GM12878 (cell line): ENCODE results near the gene EPB42. TPM values are rescaled to one million over a fixed set of nuclear protein-coding genes. Genes with fewer than 3 reads are reported as not detected.

Experiments used
- ATAC-seq: fragments of 200-7000 bp; cut with Tn5 transposase; 3 replicates; pipeline ENCODE4 v1.9.1; 2020; ENCODE audit warnings: mild to moderate bottlenecking, moderate library complexity
- BruUV-seq: library from RNA; stranded (reverse); fragments of 400-500 nt; replicated peaks from 2 replicates; lab custom pipeline; 2021; lab: Mats Ljungman, UMichigan
- CTCF ChIA-PET: fragments of 300-600 bp; sonication (Branson Sonifier 250); formaldehyde crosslinking; extraction: SDS; loops from one replicate; lab custom pipeline; 2021; ENCODE audit warnings: inconsistent platforms; lab: Yijun Ruan, JAX
- POLR2A ChIA-PET: fragments of 350-600 bp; formaldehyde crosslinking; extraction: SDS; loops from one replicate; lab custom pipeline; 2021; ENCODE audit warnings: inconsistent platforms; lab: Charles Lee
- RAD21 ChIA-PET: fragments of 300-600 bp; sonication (Branson Sonifier 250); formaldehyde crosslinking; loops from one replicate; lab custom pipeline; 2023; ENCODE audit warnings: antibody characterized with exemption; ENCODE audit not compliant: unreplicated experiment; lab: Charles Lee
- SMC1A ChIA-PET: fragments of 300-600 bp; sonication (Branson Sonifier 250); formaldehyde crosslinking; loops from one replicate; lab custom pipeline; 2023; ENCODE audit not compliant: unreplicated experiment, uncharacterized antibody; lab: Charles Lee
- DNase-seq: peaks from one replicate; pipeline ENCODE4 v3.0.0-alpha.2; 2011; ENCODE audit warnings: low read depth, low spot score
- FAIRE-seq: peaks from 3 replicates; lab custom pipeline; 2011; peaks lifted over from hg19 to GRCh38; lab: Jason Lieb, UNC
- H2AFZ ChIP-seq: 2 replicates; pipeline ENCODE4 v1.6.0; 2011; ENCODE audit warnings: low read depth, low read length, control low read depth; ENCODE audit not compliant: control insufficient read depth
- H3K27ac ChIP-seq: 2 replicates; pipeline ENCODE4 v1.5.1; 2011; ENCODE audit warnings: control low read depth; ENCODE audit not compliant: control insufficient read depth, insufficient read depth
- H3K27me3 ChIP-seq, 2 experiments: replicated peaks in 1 of 2; 2 replicates each; pipeline versions ENCODE4 v1.6.0 to v1.6.1; 2011; ENCODE audit warnings: low read length in 1 of 2; ENCODE audit not compliant: control insufficient read depth in 2 of 2, insufficient read depth in 2 of 2
- H3K36me3 ChIP-seq, 2 experiments: 2 replicates each; pipeline ENCODE4 v1.5.1; 2011; ENCODE audit warnings: low read length in 1 of 2; ENCODE audit not compliant: control insufficient read depth in 2 of 2, insufficient read depth in 2 of 2
- H3K4me1 ChIP-seq: 2 replicates; pipeline ENCODE4 v1.6.1; 2011; ENCODE audit warnings: mild to moderate bottlenecking, low read length, moderate library complexity, mixed read lengths; ENCODE audit not compliant: control insufficient read depth, insufficient read depth
- H3K4me2 ChIP-seq: 2 replicates; pipeline ENCODE4 v1.6.0; 2011; ENCODE audit warnings: control low read depth; ENCODE audit not compliant: control insufficient read depth, insufficient read depth
- H3K4me3 ChIP-seq: fragments of 200-600 bp; sonication (generic); 2 replicates; pipeline ENCODE4 v1.5.1; 2016
- H3K79me2 ChIP-seq: 2 replicates; pipeline ENCODE4 v1.6.0; 2011; ENCODE audit warnings: low read length; ENCODE audit not compliant: control insufficient read depth, insufficient read depth
- H3K9ac ChIP-seq: 2 replicates; pipeline ENCODE4 v1.8.0; 2011; ENCODE audit warnings: low read length, control low read depth, mixed read lengths; ENCODE audit not compliant: control insufficient read depth, insufficient read depth
- H3K9me3 ChIP-seq: replicated peaks from 3 replicates; pipeline ENCODE4 v1.5.1; 2011; ENCODE audit warnings: mild to moderate bottlenecking, low read length; ENCODE audit not compliant: control insufficient read depth, insufficient read depth
- H4K20me1 ChIP-seq: 2 replicates; pipeline ENCODE4 v1.6.0; 2011; ENCODE audit not compliant: control insufficient read depth, insufficient read depth
- ATF7 ChIP-seq: fragments of 450-650 bp; IDR thresholded peaks from 2 replicates; pipeline ENCODE4 v1.6.1; 2016; ENCODE audit warnings: low read depth, mild to moderate bottlenecking
- CEBPB ChIP-seq, 2 experiments: fragments of 150-350 bp in 1 of 2; IDR thresholded peaks; 2 replicates each; pipeline ENCODE4 v1.6.1; 2012 to 2014; ENCODE audit warnings: low read depth in 2 of 2, low read length in 2 of 2, borderline replicate concordance in 1 of 2, inconsistent platforms in 1 of 2
- HDAC6 ChIP-seq: fragments of 200-600 bp; sonication (generic); IDR thresholded peaks from one replicate; pipeline ENCODE4 v1.8.0; 2017; ENCODE audit warnings: antibody characterized with exemption; ENCODE audit not compliant: unreplicated experiment
- IKZF2 ChIP-seq, 2 experiments: fragments of 450-650 bp; IDR thresholded peaks; 2 replicates each; pipeline ENCODE4 v1.6.1; 2017; ENCODE audit warnings: mild to moderate bottlenecking in 2 of 2, moderate library complexity in 2 of 2
- NFYA ChIP-seq: IDR thresholded peaks from 2 replicates; pipeline ENCODE4 v1.6.1; 2011; ENCODE audit warnings: low read depth, mild to moderate bottlenecking, low read length, improper control_type of control experiment, borderline replicate concordance
- PAX8 ChIP-seq: fragments of 450-650 bp; IDR thresholded peaks from 2 replicates; pipeline ENCODE4 v1.6.1; 2017; ENCODE audit warnings: mild to moderate bottlenecking, moderate library complexity
- RAD51 ChIP-seq: fragments of 450-650 bp; IDR thresholded peaks from 2 replicates; pipeline ENCODE4 v1.6.1; 2016; ENCODE audit warnings: moderate library complexity, mild to moderate bottlenecking, inconsistent platforms
- RFX5 ChIP-seq: IDR thresholded peaks from 2 replicates; pipeline ENCODE4 v1.6.1; 2011; ENCODE audit warnings: low read depth, low read length, improper control_type of control experiment
- SMARCA5 ChIP-seq: fragments of 450-650 bp; IDR thresholded peaks from 2 replicates; pipeline ENCODE4 v1.6.1; 2017; ENCODE audit warnings: mild to moderate bottlenecking
- SREBF1 ChIP-seq: IDR thresholded peaks from 2 replicates; pipeline ENCODE4 v1.6.1; 2012; ENCODE audit warnings: mild to moderate bottlenecking, low read length
- WGBS: methylation state at CpG from one replicate; pipeline ENCODE4 v1.1.6; 2016; ENCODE audit warnings: low lambda C conversion rate; ENCODE audit not compliant: insufficient replicate concordance, insufficient coverage; ENCODE audit errors: missing lambda C conversion rate; 5-methylcytosine and 5-hydroxymethylcytosine counted together
- in situ Hi-C: fragments of 300-500 bp; cut with MboI; formaldehyde crosslinking; loops from 9 replicates; pipeline ENCODE4 v1.14.3; 2018; ENCODE audit warnings: mixed read lengths
- intact Hi-C: fragments of 100-400 bp; cut with micrococcal nuclease; formaldehyde crosslinking; loops from one replicate; pipeline ENCODE4 v1.14.2; 2022; ENCODE audit not compliant: unreplicated experiment
- polyA plus RNA-seq, 11 experiments: library from polyadenylated mRNA; depleted of rRNA in 4 of 11; unstranded in 6 of 11; stranded (reverse) in 5 of 11; fragments of >200 nt; fragmentation: Nextera tagmentation in 4 of 11; fragmentation: Illumina TruSeq in 1 of 11; extraction: Ambion mirVana in 4 of 11; extraction: Trizol in 1 of 11; gene quantifications; 1 replicate in 1 of 11; 2 replicates in 10 of 11; pipeline versions ENCODE4 v1.2.1 to v1.2.3, GENCODE V29; 2011 to 2016; ENCODE audit warnings: inconsistent platforms in 2 of 11, missing spikeins in 2 of 11, low read depth in 1 of 11
- total RNA-seq, 4 experiments: library from RNA; depleted of rRNA in 3 of 4; stranded (reverse); fragments of >200 nt in 3 of 4; fragmentation: Illumina TruSeq in 1 of 4; extraction: Trizol in 1 of 4; gene quantifications; 2 replicates each; pipeline versions ENCODE4 v1.2.1 to v1.2.3, GENCODE V29; 2013 to 2021
- TF ChIP-seq, protein P1 (sequence below): fragments of 150-350 bp; IDR thresholded peaks from 2 replicates; pipeline ENCODE4 v1.6.1; 2016; ENCODE audit warnings: low read depth, low read length
- TF ChIP-seq, protein P2 (sequence below): IDR thresholded peaks from 2 replicates; pipeline ENCODE4 v1.6.1; 2012; ENCODE audit warnings: low read depth, low read length, improper control_type of control experiment
- TF ChIP-seq, protein P3 (sequence below): fragments of 450-650 bp; formaldehyde crosslinking; IDR thresholded peaks from 2 replicates; pipeline ENCODE4 v1.5.0; 2022; ENCODE audit warnings: mild to moderate bottlenecking, missing genetic modification characterization
- TF ChIP-seq, protein P4 (sequence below): fragments of 450-650 bp; IDR thresholded peaks from 2 replicates; pipeline ENCODE4 v1.6.1; 2014; ENCODE audit warnings: mild to moderate bottlenecking

Gene EPB42
- total and polyA plus RNA-seq, 10 of the 15 experiments (the other 5 are each of a cell fraction or from before 2014, with no cell fraction given), result not detected

DNA sequence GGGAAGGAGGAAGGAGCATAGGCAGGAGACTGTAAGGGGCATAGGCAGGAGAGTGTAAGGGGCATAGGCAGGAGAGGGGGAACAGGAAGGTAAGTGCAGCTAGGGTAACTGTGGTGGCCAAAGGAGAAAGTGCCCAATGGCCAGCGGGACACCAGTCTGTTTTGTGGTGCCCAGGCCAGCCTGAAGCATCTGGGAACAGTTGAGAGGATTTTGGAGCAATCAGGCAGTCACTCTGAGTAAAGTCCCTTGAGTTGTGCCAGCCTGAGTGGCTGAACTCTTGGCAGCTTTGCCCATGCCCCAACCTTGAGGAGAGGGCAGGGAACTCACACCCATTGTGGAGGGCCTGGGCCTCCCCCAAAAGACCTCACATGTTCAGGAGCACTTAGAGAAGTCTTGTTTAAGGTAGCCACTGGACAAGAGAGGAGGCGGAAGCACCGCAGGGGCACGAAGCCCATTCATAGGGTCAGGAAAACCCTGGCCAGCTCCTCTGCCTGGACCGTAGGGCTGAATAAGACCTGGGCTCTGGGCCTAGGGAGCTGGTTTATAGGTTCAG is 49.4 kb upstream of the EPB42 start:
- ChIA-PET CTCF (interaction anchor here (1.0 to 21.1 kb wide), 7 partner anchors 10 to 75 kb away, joined by 4 to 518 read pairs (median 6); partner anchors contain the start of gene EPB42), POLR2A (interaction anchor here (0.5 to 1.4 kb wide), 2 partner anchors 45 to 48 kb away, joined by 3 to 4 read pairs; no protein-coding TSS in a partner anchor), SMC1A (interaction anchor here (3.8 to 8.8 kb wide), 3 partner anchors 15 to 42 kb away, joined by 21 to 311 read pairs (median 28); no protein-coding TSS in a partner anchor), RAD21 (interaction anchor here (11.4 kb wide), 1 partner anchor 41 kb away, joined by 255 read pairs; no protein-coding TSS in a partner anchor)
- ATAC-seq (no peak), DNase-seq (no peak), FAIRE-seq (no peak)
- BruUV-seq, result no TSS peak
- WGBS, result 78% methylated on average over 5 of the region's 5 CpGs
- H3K4me3 ChIP-seq, result no peak overlapping the region
- no peaks in the 10 kb centered on the region for H3K9me3 ChIP-seq
- in situ Hi-C loops, result no loop called here
- no peaks in the 10 kb centered on the region for H3K36me3 ChIP-seq
- no peaks in the 10 kb centered on the region for H3K4me1 ChIP-seq
- TF ChIP-seq RFX5, result no peak
- TF ChIP-seq HDAC6, result no peak
- TF ChIP-seq NFYA, result no peak
- TF ChIP-seq SMARCA5, result no peak
- TF ChIP-seq, protein P1, sequence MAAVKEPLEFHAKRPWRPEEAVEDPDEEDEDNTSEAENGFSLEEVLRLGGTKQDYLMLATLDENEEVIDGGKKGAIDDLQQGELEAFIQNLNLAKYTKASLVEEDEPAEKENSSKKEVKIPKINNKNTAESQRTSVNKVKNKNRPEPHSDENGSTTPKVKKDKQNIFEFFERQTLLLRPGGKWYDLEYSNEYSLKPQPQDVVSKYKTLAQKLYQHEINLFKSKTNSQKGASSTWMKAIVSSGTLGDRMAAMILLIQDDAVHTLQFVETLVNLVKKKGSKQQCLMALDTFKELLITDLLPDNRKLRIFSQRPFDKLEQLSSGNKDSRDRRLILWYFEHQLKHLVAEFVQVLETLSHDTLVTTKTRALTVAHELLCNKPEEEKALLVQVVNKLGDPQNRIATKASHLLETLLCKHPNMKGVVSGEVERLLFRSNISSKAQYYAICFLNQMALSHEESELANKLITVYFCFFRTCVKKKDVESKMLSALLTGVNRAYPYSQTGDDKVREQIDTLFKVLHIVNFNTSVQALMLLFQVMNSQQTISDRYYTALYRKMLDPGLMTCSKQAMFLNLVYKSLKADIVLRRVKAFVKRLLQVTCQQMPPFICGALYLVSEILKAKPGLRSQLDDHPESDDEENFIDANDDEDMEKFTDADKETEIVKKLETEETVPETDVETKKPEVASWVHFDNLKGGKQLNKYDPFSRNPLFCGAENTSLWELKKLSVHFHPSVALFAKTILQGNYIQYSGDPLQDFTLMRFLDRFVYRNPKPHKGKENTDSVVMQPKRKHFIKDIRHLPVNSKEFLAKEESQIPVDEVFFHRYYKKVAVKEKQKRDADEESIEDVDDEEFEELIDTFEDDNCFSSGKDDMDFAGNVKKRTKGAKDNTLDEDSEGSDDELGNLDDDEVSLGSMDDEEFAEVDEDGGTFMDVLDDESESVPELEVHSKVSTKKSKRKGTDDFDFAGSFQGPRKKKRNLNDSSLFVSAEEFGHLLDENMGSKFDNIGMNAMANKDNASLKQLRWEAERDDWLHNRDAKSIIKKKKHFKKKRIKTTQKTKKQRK, result no peak
- TF ChIP-seq ATF7, result no peak
- TF ChIP-seq, protein P2, sequence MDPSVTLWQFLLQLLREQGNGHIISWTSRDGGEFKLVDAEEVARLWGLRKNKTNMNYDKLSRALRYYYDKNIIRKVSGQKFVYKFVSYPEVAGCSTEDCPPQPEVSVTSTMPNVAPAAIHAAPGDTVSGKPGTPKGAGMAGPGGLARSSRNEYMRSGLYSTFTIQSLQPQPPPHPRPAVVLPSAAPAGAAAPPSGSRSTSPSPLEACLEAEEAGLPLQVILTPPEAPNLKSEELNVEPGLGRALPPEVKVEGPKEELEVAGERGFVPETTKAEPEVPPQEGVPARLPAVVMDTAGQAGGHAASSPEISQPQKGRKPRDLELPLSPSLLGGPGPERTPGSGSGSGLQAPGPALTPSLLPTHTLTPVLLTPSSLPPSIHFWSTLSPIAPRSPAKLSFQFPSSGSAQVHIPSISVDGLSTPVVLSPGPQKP, result no peak
- TF ChIP-seq RAD51, result no peak
- TF ChIP-seq IKZF2 (IDR thresholded peaks at IDR 0.05), result no peak
- TF ChIP-seq, protein P3, sequence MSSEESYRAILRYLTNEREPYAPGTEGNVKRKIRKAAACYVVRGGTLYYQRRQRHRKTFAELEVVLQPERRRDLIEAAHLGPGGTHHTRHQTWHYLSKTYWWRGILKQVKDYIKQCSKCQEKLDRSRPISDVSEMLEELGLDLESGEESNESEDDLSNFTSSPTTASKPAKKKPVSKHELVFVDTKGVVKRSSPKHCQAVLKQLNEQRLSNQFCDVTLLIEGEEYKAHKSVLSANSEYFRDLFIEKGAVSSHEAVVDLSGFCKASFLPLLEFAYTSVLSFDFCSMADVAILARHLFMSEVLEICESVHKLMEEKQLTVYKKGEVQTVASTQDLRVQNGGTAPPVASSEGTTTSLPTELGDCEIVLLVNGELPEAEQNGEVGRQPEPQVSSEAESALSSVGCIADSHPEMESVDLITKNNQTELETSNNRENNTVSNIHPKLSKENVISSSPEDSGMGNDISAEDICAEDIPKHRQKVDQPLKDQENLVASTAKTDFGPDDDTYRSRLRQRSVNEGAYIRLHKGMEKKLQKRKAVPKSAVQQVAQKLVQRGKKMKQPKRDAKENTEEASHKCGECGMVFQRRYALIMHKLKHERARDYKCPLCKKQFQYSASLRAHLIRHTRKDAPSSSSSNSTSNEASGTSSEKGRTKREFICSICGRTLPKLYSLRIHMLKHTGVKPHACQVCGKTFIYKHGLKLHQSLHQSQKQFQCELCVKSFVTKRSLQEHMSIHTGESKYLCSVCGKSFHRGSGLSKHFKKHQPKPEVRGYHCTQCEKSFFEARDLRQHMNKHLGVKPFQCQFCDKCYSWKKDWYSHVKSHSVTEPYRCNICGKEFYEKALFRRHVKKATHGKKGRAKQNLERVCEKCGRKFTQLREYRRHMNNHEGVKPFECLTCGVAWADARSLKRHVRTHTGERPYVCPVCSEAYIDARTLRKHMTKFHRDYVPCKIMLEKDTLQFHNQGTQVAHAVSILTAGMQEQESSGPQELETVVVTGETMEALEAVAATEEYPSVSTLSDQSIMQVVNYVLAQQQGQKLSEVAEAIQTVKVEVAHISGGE (CRISPR knock-in tag), result no peak
- no peak for TF ChIP-seq SREBF1
- TF ChIP-seq CEBPB (IDR thresholded peaks at IDR 0.05; ENCODE audit: borderline replicate concordance in 1 of 2, low read depth in 2 of 2, low read length in 2 of 2), result no peak
- TF ChIP-seq PAX8, result no peak
- TF ChIP-seq, protein P4, sequence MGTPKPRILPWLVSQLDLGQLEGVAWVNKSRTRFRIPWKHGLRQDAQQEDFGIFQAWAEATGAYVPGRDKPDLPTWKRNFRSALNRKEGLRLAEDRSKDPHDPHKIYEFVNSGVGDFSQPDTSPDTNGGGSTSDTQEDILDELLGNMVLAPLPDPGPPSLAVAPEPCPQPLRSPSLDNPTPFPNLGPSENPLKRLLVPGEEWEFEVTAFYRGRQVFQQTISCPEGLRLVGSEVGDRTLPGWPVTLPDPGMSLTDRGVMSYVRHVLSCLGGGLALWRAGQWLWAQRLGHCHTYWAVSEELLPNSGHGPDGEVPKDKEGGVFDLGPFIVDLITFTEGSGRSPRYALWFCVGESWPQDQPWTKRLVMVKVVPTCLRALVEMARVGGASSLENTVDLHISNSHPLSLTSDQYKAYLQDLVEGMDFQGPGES, result no peak
- H4K20me1 ChIP-seq, result no peaks in the 10 kb centered on the region
- no peak overlapping the region for H2AFZ ChIP-seq
- intact Hi-C loops, result no loop called here
- H3K79me2 ChIP-seq, result no peaks in the 10 kb centered on the region
- no peak overlapping the region for H3K9ac ChIP-seq
- H3K27ac ChIP-seq, result no peak overlapping the region
- no peaks in the 10 kb centered on the region for H3K27me3 ChIP-seq
- H3K4me2 ChIP-seq, result no peak overlapping the region
